BLaER1 (cell line): ENCODE results near the gene CBLB.
"Not testable (repeated sequence)": the region's sequence is repeated elsewhere in the genome, so short reads cannot be mapped to it uniquely, and the experiment has no call there.

Source experiments
- H3K27ac ChIP-seq: shearing (Covaris generic); formaldehyde crosslinking; 2 replicates; pipeline ENCODE4 v1.8.1; 2022
- H3K27me3 ChIP-seq: shearing (Covaris generic); formaldehyde crosslinking; 2 replicates; pipeline ENCODE4 v1.8.1; 2022
- H3K36me3 ChIP-seq: shearing (Covaris generic); formaldehyde crosslinking; 2 replicates; pipeline ENCODE4 v1.8.1; 2022
- H3K4me1 ChIP-seq: shearing (Covaris generic); formaldehyde crosslinking; 2 replicates; pipeline ENCODE4 v1.8.1; 2022
- H3K4me2 ChIP-seq: shearing (Covaris generic); formaldehyde crosslinking; 2 replicates; pipeline ENCODE4 v1.8.1; 2022
- H3K4me3 ChIP-seq: shearing (Covaris generic); formaldehyde crosslinking; 2 replicates; pipeline ENCODE4 v1.8.1; 2022
- H3K9ac ChIP-seq: shearing (Covaris generic); formaldehyde crosslinking; 2 replicates; pipeline ENCODE4 v1.8.1; 2022
- H3K9me3 ChIP-seq: shearing (Covaris generic); formaldehyde crosslinking; 2 replicates; pipeline ENCODE4 v1.8.1; 2022
- H4K20me1 ChIP-seq: shearing (Covaris generic); formaldehyde crosslinking; 2 replicates; pipeline ENCODE4 v1.8.1; 2022
- Cebpa-rat ChIP-seq: shearing (Covaris generic); IDR thresholded peaks from 2 replicates; pipeline ENCODE4 v1.8.1; 2022

The CBLB gene

GRCh38 chr3:105730801-105731354 lies 137.9 kb downstream of the CBLB start:
- H3K4me2 ChIP-seq = no peak overlapping the region
- H3K9me3 ChIP-seq = peaks cover 19% of the 10 kb centered on the region
- no peak overlapping the region for H3K27ac ChIP-seq
- no peaks in the 10 kb centered on the region for H3K27me3 ChIP-seq
- H3K36me3 ChIP-seq = peaks cover 39% of the 10 kb centered on the region
- H3K4me3 ChIP-seq = no peak overlapping the region
- H3K9ac ChIP-seq = no peak overlapping the region
- no peak for TF ChIP-seq Cebpa-rat
- H3K4me1 ChIP-seq = no peaks in the 10 kb centered on the region
- no peaks in the 10 kb centered on the region for H4K20me1 ChIP-seq

- peaks cover 19% of the 10 kb centered on the region for H3K9me3 ChIP-seq
- no peak overlapping the region for H3K27ac ChIP-seq
- no peak overlapping the region for H3K4me3 ChIP-seq
- no peaks in the 10 kb centered on the region for H4K20me1 ChIP-seq
- no peak overlapping the region for H3K9ac ChIP-seq
- H3K36me3 ChIP-seq = peaks cover 41% of the 10 kb centered on the region
- H3K27me3 ChIP-seq = no peaks in the 10 kb centered on the region
- TF ChIP-seq Cebpa-rat = no peak
- H3K4me2 ChIP-seq = no peak overlapping the region
- H3K4me1 ChIP-seq = no peaks in the 10 kb centered on the region
Observed at GRCh38 chr3:105729667-105730066, 139.1 kb downstream of the CBLB start.

GRCh38 chr3:105728771-105729312 lies 140.0 kb downstream of the CBLB start:
- Histone ChIP-seq H4K20me1 (no peaks in the 10 kb centered on the region), H3K9ac (no peak overlapping the region), H3K4me2 (no peak overlapping the region), H3K27me3 (no peaks in the 10 kb centered on the region), H3K4me3 (no peak overlapping the region), H3K36me3 (peaks cover 41% of the 10 kb centered on the region), H3K27ac (no peak overlapping the region), H3K4me1 (no peaks in the 10 kb centered on the region), H3K9me3 (peaks cover 19% of the 10 kb centered on the region)
- TF ChIP-seq Cebpa-rat = no peak

GRCh38 chr3:105727036-105727435 lies 141.8 kb downstream of the CBLB start:
- H3K4me2 ChIP-seq, H3K27ac ChIP-seq, H3K9ac ChIP-seq, H3K27me3 ChIP-seq, H4K20me1 ChIP-seq, H3K4me3 ChIP-seq: not testable (repeated sequence)
- H3K4me1 ChIP-seq = peaks cover 10% of the 10 kb centered on the region; the same call in 1 of the 2 replicates
- H3K9me3 ChIP-seq = peaks cover 19% of the 10 kb centered on the region
- peaks cover 33% of the 10 kb centered on the region for H3K36me3 ChIP-seq

DNA sequence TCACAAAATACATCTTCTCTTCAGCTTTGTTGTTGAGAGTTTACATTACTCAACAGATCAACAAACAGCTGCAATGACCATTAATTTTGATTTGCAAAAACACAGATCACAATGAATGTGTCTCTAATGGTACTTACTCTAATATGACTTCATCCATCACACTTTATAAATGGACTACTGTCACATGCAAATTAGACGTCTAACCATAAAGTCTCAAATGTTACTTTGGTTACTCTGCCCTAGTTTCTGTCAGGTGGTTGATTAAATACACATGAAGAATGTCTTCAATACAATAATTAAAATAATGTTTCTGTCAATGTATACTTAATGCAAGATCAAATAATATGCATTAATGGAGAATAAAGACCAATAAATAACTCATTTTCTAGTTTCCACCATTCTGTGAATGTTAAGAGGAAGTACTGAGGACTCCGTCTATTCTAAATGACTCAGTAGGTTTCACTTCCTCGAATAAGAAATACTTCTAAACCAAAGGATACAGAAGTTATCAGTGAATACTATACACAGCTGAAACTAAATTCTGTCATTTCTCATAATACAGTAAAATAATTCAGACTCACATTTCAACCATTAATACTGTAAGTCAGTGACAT lies 145.8 kb downstream of the CBLB start:
- no peak overlapping the region for H3K4me2 ChIP-seq
- no peak overlapping the region for H3K27ac ChIP-seq
- no peaks in the 10 kb centered on the region for H3K27me3 ChIP-seq
- peaks cover 16% of the 10 kb centered on the region for H3K9me3 ChIP-seq
- TF ChIP-seq Cebpa-rat = no peak
- H4K20me1 ChIP-seq = no peaks in the 10 kb centered on the region
- H3K4me3 ChIP-seq = no peak overlapping the region
- H3K9ac ChIP-seq = no peak overlapping the region
- H3K4me1 ChIP-seq = peaks cover 10% of the 10 kb centered on the region; the same call in 1 of the 2 replicates
- peaks cover 37% of the 10 kb centered on the region for H3K36me3 ChIP-seq

GRCh38 chr3:105719791-105720190 lies 149.0 kb downstream of the CBLB start:
- H3K27ac ChIP-seq = no peak overlapping the region

DNA sequence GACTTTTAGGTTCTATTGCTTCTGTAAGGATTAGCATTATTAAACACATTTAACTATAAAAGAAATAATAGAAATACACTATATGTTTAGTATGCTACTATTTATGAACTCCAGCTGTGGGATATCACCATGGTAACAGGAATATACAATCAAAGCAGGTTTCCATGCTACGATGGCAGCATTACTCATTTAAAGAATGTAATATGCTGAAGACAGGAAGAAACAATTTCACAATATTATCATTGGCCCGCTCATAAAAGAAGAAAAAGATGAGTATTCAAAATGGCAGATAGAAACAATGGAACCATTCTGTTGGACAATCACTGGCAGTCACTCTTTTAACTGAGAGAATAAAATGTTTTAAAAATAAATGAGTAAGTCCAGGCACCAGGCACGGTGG lies 153.4 kb downstream of the CBLB start:
- peaks cover 41% of the 10 kb centered on the region for H3K36me3 ChIP-seq
- no peak overlapping the region for H3K4me2 ChIP-seq

More at GRCh38 chr3:105719791-105720190, 149.0 kb downstream of the CBLB start:
- Histone ChIP-seq H3K9ac (no peak overlapping the region), H3K4me1 (peaks cover 10% of the 10 kb centered on the region; the same call in 1 of the 2 replicates), H3K27me3 (no peaks in the 10 kb centered on the region), H3K4me2 (no peak overlapping the region), H3K36me3 (peaks cover 22% of the 10 kb centered on the region), H3K9me3 (no peaks in the 10 kb centered on the region), H3K4me3 (no peak overlapping the region), H4K20me1 (no peaks in the 10 kb centered on the region)
- no peak for TF ChIP-seq Cebpa-rat

DNA sequence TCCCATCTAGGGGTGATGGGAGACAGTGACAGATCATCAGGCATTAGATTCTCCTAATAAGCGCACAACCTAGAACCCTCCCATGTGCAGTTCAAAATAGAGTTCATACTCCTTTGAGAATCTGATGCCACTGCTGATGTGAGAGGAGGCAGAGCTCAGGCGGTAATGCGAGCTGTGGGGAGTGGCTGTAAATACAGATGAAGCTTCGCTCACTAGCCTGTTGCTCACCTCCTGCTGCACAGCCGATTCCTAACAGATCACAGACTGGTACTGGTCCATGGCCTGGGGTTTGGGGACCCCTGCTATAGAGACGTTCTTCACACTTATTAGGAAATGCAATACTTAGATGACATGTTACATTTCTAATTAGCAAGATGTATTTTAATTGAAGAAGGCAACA lies 154.4 kb downstream of the CBLB start:
- no peaks in the 10 kb centered on the region for H3K4me1 ChIP-seq
- peaks cover 33% of the 10 kb centered on the region for H3K36me3 ChIP-seq
- no peaks in the 10 kb centered on the region for H3K27me3 ChIP-seq
- no peak overlapping the region for H3K9ac ChIP-seq
- no peak overlapping the region for H3K4me3 ChIP-seq
- no peak overlapping the region for H3K4me2 ChIP-seq
- no peaks in the 10 kb centered on the region for H3K9me3 ChIP-seq
- no peak for TF ChIP-seq Cebpa-rat
- no peaks in the 10 kb centered on the region for H4K20me1 ChIP-seq
- H3K27ac ChIP-seq = no peak overlapping the region

More for the DNA sequence above, 153.4 kb downstream of the CBLB start:
- H3K27ac ChIP-seq = no peak overlapping the region
- no peak overlapping the region for H3K4me3 ChIP-seq
- no peak overlapping the region for H3K9ac ChIP-seq
- H3K4me1 ChIP-seq = no peaks in the 10 kb centered on the region
- no peak for TF ChIP-seq Cebpa-rat
- H3K27me3 ChIP-seq = no peaks in the 10 kb centered on the region
- no peaks in the 10 kb centered on the region for H3K9me3 ChIP-seq
- no peaks in the 10 kb centered on the region for H4K20me1 ChIP-seq

GRCh38 chr3:105708980-105709379 lies 159.8 kb downstream of the CBLB start:
- TF ChIP-seq Cebpa-rat = no peak
- H3K4me1 ChIP-seq = no peaks in the 10 kb centered on the region
- no peak overlapping the region for H3K9ac ChIP-seq
- H3K9me3 ChIP-seq = no peaks in the 10 kb centered on the region
- H3K27ac ChIP-seq = no peak overlapping the region
- no peaks in the 10 kb centered on the region for H4K20me1 ChIP-seq
- H3K36me3 ChIP-seq = peaks cover 13% of the 10 kb centered on the region
- no peaks in the 10 kb centered on the region for H3K27me3 ChIP-seq
- no peak overlapping the region for H3K4me3 ChIP-seq
- H3K4me2 ChIP-seq = no peak overlapping the region

GRCh38 chr3:105707009-105707408 lies 161.8 kb downstream of the CBLB start:
- H3K4me3 ChIP-seq = no peak overlapping the region
- H3K36me3 ChIP-seq = peaks cover 3% of the 10 kb centered on the region

More at GRCh38 chr3:105707009-105707408, 161.8 kb downstream of the CBLB start:
- no peaks in the 10 kb centered on the region for H3K27me3 ChIP-seq
- H4K20me1 ChIP-seq = no peaks in the 10 kb centered on the region
- no peaks in the 10 kb centered on the region for H3K4me1 ChIP-seq
- H3K27ac ChIP-seq = no peak overlapping the region
- no peak overlapping the region for H3K9ac ChIP-seq
- no peaks in the 10 kb centered on the region for H3K9me3 ChIP-seq
- H3K4me2 ChIP-seq = no peak overlapping the region
- TF ChIP-seq Cebpa-rat = no peak
